Neural cell (in vitro differentiated cells): Measurements from ENCODE around the gene ZNF182.
"Not testable (repeated sequence)": the region's sequence is repeated elsewhere in the genome, so short reads cannot be mapped to it uniquely, and the experiment has no call there.

Experiments used
- EP300 ChIP-seq: fragments of 450-650 bp; conservative IDR thresholded peaks from 2 replicates; pipeline ENCODE4 v1.6.1; 2014; ENCODE audit warnings: antibody characterized with exemption, mild to moderate bottlenecking, moderate library complexity; ENCODE audit not compliant: poor library complexity, severe bottlenecking
- EZH2 ChIP-seq: fragments of 200-600, 300-800 bp; shearing (Covaris generic), sonication (generic); IDR thresholded peaks from 2 replicates; pipeline ENCODE4 v1.6.1; 2014; ENCODE audit warnings: antibody characterized with exemption, low read length, borderline replicate concordance, mild to moderate bottlenecking; ENCODE audit not compliant: insufficient read depth, poor library complexity, severe bottlenecking
- MXI1 ChIP-seq: fragments of 450-650 bp; conservative IDR thresholded peaks from 2 replicates; pipeline ENCODE4 v1.6.1; 2014; ENCODE audit warnings: antibody characterized with exemption, mild to moderate bottlenecking; ENCODE audit not compliant: poor library complexity, severe bottlenecking
- RAD21 ChIP-seq: fragments of 450-650 bp; conservative IDR thresholded peaks from 2 replicates; pipeline ENCODE4 v1.6.1; 2014; ENCODE audit warnings: antibody characterized with exemption, mild to moderate bottlenecking, moderate library complexity
- SMC3 ChIP-seq: fragments of 450-650 bp; conservative IDR thresholded peaks from 2 replicates; pipeline ENCODE4 v1.6.1; 2014; ENCODE audit warnings: antibody characterized with exemption, mild to moderate bottlenecking, moderate library complexity; ENCODE audit not compliant: poor library complexity
- TF ChIP-seq, protein P1 (sequence below): fragments of 450-650 bp; IDR thresholded peaks from 2 replicates; pipeline ENCODE4 v1.5.1; 2014; ENCODE audit warnings: antibody characterized with exemption, mild to moderate bottlenecking, moderate library complexity; ENCODE audit not compliant: poor library complexity, severe bottlenecking
- TF ChIP-seq, protein P2 (sequence below): IDR thresholded peaks from 2 replicates; pipeline ENCODE4 v1.6.1; 2012; ENCODE audit warnings: borderline replicate concordance

DNA sequence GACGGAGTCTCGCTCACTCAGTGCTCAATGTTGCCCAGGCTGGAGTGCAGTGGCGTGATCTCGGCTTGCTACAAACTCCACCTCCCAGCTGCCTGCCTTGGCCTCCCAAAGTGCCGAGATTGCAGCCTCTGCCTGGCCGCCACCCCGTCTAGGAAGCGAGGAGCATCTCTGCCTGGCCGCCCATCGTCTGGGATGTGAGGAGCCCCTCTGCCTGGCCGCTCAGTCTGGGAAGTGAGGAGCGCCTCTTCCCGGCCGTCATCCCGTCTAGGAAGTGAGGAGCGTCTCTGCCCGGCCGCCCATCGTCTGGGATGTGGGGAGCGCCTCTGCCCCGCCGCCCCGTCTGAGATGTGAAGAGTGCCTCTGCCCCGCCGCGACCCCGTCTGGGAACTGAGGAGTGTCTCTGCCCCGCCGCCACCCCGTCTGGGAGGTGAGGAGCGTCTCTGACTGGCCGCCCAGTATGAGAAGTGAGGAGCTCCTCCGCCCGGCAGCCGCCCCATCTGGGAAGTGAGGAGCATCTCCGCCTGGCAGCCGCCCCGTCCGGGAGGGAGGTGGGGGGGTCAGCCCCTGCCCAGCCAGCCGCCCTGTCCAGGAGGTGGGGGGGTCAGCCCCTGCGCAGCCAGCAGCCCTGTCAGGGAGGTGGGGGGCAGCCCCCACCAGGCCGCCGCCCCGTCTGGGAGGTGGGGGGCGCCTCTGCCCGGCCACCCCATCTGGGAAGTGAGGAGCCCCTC lies 13.0 kb upstream of the ZNF182 start:
- TF ChIP-seq, protein P1, sequence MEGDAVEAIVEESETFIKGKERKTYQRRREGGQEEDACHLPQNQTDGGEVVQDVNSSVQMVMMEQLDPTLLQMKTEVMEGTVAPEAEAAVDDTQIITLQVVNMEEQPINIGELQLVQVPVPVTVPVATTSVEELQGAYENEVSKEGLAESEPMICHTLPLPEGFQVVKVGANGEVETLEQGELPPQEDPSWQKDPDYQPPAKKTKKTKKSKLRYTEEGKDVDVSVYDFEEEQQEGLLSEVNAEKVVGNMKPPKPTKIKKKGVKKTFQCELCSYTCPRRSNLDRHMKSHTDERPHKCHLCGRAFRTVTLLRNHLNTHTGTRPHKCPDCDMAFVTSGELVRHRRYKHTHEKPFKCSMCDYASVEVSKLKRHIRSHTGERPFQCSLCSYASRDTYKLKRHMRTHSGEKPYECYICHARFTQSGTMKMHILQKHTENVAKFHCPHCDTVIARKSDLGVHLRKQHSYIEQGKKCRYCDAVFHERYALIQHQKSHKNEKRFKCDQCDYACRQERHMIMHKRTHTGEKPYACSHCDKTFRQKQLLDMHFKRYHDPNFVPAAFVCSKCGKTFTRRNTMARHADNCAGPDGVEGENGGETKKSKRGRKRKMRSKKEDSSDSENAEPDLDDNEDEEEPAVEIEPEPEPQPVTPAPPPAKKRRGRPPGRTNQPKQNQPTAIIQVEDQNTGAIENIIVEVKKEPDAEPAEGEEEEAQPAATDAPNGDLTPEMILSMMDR = not testable (repeated sequence)
- TF ChIP-seq, protein P2, sequence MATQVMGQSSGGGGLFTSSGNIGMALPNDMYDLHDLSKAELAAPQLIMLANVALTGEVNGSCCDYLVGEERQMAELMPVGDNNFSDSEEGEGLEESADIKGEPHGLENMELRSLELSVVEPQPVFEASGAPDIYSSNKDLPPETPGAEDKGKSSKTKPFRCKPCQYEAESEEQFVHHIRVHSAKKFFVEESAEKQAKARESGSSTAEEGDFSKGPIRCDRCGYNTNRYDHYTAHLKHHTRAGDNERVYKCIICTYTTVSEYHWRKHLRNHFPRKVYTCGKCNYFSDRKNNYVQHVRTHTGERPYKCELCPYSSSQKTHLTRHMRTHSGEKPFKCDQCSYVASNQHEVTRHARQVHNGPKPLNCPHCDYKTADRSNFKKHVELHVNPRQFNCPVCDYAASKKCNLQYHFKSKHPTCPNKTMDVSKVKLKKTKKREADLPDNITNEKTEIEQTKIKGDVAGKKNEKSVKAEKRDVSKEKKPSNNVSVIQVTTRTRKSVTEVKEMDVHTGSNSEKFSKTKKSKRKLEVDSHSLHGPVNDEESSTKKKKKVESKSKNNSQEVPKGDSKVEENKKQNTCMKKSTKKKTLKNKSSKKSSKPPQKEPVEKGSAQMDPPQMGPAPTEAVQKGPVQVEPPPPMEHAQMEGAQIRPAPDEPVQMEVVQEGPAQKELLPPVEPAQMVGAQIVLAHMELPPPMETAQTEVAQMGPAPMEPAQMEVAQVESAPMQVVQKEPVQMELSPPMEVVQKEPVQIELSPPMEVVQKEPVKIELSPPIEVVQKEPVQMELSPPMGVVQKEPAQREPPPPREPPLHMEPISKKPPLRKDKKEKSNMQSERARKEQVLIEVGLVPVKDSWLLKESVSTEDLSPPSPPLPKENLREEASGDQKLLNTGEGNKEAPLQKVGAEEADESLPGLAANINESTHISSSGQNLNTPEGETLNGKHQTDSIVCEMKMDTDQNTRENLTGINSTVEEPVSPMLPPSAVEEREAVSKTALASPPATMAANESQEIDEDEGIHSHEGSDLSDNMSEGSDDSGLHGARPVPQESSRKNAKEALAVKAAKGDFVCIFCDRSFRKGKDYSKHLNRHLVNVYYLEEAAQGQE = not testable (repeated sequence)
- TF ChIP-seq RAD21, EP300, EZH2, MXI1, SMC3: not testable (repeated sequence)
